Measurements from ENCODE around the gene MAGI1.

The MAGI1 gene

GRCh38 chr3:65914740-65915367 lies 123.9 kb downstream of the MAGI1 start:
- ATAC-seq, result 0 out of 3 replicates have a peak, but pooled peaks have one; percentile 35
- TF ChIP-seq, protein P1, sequence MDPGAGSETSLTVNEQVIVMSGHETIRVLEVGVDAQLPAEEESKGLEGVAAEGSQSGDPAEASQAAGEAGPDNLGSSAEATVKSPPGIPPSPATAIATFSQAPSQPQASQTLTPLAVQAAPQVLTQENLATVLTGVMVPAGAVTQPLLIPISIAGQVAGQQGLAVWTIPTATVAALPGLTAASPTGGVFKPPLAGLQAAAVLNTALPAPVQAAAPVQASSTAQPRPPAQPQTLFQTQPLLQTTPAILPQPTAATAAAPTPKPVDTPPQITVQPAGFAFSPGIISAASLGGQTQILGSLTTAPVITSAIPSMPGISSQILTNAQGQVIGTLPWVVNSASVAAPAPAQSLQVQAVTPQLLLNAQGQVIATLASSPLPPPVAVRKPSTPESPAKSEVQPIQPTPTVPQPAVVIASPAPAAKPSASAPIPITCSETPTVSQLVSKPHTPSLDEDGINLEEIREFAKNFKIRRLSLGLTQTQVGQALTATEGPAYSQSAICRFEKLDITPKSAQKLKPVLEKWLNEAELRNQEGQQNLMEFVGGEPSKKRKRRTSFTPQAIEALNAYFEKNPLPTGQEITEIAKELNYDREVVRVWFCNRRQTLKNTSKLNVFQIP (CRISPR knock-in tag; IDR thresholded peaks at IDR 0.05; ENCODE audit: borderline replicate concordance, low read depth), result no peak
- TF ChIP-seq ZFP30 (CRISPR knock-in tag; IDR thresholded peaks at IDR 0.05), result no peak
- TF ChIP-seq ZNF565 (CRISPR knock-in tag; conservative IDR thresholded peaks at IDR 0.05; ENCODE audit: low read depth), result no peak

DNA sequence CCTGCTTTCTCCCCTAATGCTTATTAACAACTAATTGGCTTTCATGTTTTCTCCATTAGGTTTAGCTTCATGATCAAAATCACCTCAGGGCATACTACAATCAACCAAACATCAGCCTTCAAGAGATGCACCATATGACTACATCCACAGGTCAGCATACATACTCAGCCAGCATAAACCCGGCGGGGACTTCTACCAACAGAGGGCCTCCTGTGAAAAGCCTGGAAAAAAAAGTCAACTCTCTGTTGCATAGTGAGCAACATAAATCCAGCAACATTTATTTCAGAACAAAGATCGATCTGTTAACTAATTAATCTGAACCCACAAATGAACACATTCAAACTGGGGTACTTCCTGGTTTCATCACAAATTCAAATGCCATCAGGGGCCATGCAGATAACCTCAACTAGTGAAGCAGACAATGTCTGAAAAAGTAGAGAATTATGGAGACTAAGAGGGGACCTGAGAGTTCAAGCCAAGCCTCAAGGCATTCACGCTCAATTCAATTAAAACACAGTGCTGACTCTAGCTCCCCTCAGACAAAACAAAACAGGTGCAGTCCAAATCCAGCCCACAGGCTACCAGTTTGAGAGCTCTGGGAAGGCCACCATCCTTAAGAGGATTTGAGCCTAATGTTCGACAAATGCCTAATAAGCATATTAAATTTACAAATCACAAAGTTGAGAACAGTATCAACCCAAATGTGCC lies 124.5 kb downstream of the MAGI1 start:
- TF ChIP-seq ZNF8 (CRISPR knock-in tag; IDR thresholded peaks at IDR 0.05) (no peak), TSHZ2 (CRISPR knock-in tag; IDR thresholded peaks at IDR 0.05) (no peak), PPARA (CRISPR knock-in tag; IDR thresholded peaks at IDR 0.05; ENCODE audit: borderline replicate concordance) (no peak), TOX (CRISPR knock-in tag; IDR thresholded peaks at IDR 0.05; ENCODE audit: borderline replicate concordance) (no peak), BACH2 (CRISPR knock-in tag; IDR thresholded peaks at IDR 0.05; ENCODE audit: borderline replicate concordance) (no peak), RARB (CRISPR knock-in tag; IDR thresholded peaks at IDR 0.05) (no peak), GLIS3 (CRISPR knock-in tag; IDR thresholded peaks at IDR 0.05) (no peak), ZC3H10 (CRISPR knock-in tag; IDR thresholded peaks at IDR 0.05) (no peak), ZNF70 (CRISPR knock-in tag; IDR thresholded peaks at IDR 0.05) (no peak), ARNTL (CRISPR knock-in tag; IDR thresholded peaks at IDR 0.05; ENCODE audit: borderline replicate concordance, low read depth) (no peak)
- ATAC-seq, result peak; percentile 76

- TF ChIP-seq ZNF565 (CRISPR knock-in tag; conservative IDR thresholded peaks at IDR 0.05; ENCODE audit: low read depth) (no peak), ZC3H10 (CRISPR knock-in tag; IDR thresholded peaks at IDR 0.05) (no peak), PATZ1 (CRISPR knock-in tag; IDR thresholded peaks at IDR 0.05; ENCODE audit: borderline replicate concordance) (no peak), PPARA (CRISPR knock-in tag; IDR thresholded peaks at IDR 0.05; ENCODE audit: borderline replicate concordance) (no peak), GLIS3 (CRISPR knock-in tag; IDR thresholded peaks at IDR 0.05) (no peak), TSHZ2 (CRISPR knock-in tag; IDR thresholded peaks at IDR 0.05) (no peak), CSDC2 (CRISPR knock-in tag; IDR thresholded peaks at IDR 0.05) (no peak), CSRNP3 (CRISPR knock-in tag; IDR thresholded peaks at IDR 0.05) (no peak), ZNF8 (CRISPR knock-in tag; IDR thresholded peaks at IDR 0.05) (no peak)
- TF ChIP-seq, protein P2, sequence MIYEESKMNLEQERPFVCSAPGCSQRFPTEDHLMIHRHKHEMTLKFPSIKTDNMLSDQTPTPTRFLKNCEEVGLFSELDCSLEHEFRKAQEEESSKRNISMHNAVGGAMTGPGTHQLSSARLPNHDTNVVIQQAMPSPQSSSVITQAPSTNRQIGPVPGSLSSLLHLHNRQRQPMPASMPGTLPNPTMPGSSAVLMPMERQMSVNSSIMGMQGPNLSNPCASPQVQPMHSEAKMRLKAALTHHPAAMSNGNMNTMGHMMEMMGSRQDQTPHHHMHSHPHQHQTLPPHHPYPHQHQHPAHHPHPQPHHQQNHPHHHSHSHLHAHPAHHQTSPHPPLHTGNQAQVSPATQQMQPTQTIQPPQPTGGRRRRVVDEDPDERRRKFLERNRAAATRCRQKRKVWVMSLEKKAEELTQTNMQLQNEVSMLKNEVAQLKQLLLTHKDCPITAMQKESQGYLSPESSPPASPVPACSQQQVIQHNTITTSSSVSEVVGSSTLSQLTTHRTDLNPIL (CRISPR knock-in tag; IDR thresholded peaks at IDR 0.05; ENCODE audit: low read depth), result no peak
- no peak for ATAC-seq
These were observed 126.1 kb downstream of the MAGI1 start for GRCh38 chr3:65912647-65913046.
